Activated T-cell treated with anti-CD3 and anti-CD28 coated beads, Interleukin-2, amount 50 U/mL, for 72 hours (primary cell): ENCODE measurements around the gene MYBPC1. TPM values are rescaled to one million over a fixed set of nuclear protein-coding genes. Genes with fewer than 3 reads are reported as not detected.

Source experiments
- ATAC-seq, 2 donors: fragments of 150-1000 bp; cut with Tn5 transposase; replicated peaks in 1 of 2; 2 replicates each; pipeline ENCODE4 v1.10.0; 2021; ENCODE audit warnings: moderate library complexity in 2 of 2, mild to moderate bottlenecking in 1 of 2
- DNase-seq, 2 donors: peaks; one replicate each; pipeline ENCODE4 v3.0.0; 2021 to 2022; ENCODE audit warnings: mixed read lengths in 1 of 2
- H3K27ac Mint-ChIP-seq: one replicate; pipeline ENCODE4 v1.8.0; 2022; ENCODE audit warnings: mild to moderate bottlenecking, moderate library complexity, mixed read lengths
- H3K27me3 Mint-ChIP-seq: one replicate; pipeline ENCODE4 v1.8.0; 2022; ENCODE audit warnings: low read depth, mixed read lengths
- H3K36me3 Mint-ChIP-seq, 2 donors: one replicate each; pipeline ENCODE4 v1.8.0; 2022; ENCODE audit warnings: mixed read lengths in 2 of 2, mild to moderate bottlenecking in 1 of 2; ENCODE audit not compliant: insufficient read depth in 2 of 2
- H3K4me1 Mint-ChIP-seq: one replicate; pipeline ENCODE4 v1.8.0; 2022; ENCODE audit warnings: low read depth, mixed read lengths
- H3K4me3 Mint-ChIP-seq, 2 donors: one replicate each; pipeline ENCODE4 v1.8.0; 2022; ENCODE audit warnings: mild to moderate bottlenecking in 2 of 2, mixed read lengths in 2 of 2, moderate library complexity in 2 of 2
- H3K9me3 Mint-ChIP-seq, 2 donors: one replicate each; pipeline ENCODE4 v1.8.0; 2022; ENCODE audit warnings: mixed read lengths in 2 of 2
- total RNA-seq, 2 donors: library from RNA; stranded (reverse); gene quantifications; one replicate each; pipeline ENCODE4 v1.2.3, GENCODE V29; 2022

MYBPC1 gene
- total RNA-seq, 2 donors from 2014 or later = not detected

- DNase-seq (no peak), ATAC-seq (no peak)
- Mint-ChIP-seq H3K27ac (no peak overlapping the region), H3K27me3 (peaks cover 15% of the 10 kb centered on the region), H3K4me3 (no peak overlapping the region), H3K9me3 (no peaks in the 10 kb centered on the region), H3K36me3 (no peaks in the 10 kb centered on the region), H3K4me1 (no peaks in the 10 kb centered on the region)
Observed at GRCh38 chr12:101578417-101578816, 16.4 kb upstream of the MYBPC1 start.

DNA sequence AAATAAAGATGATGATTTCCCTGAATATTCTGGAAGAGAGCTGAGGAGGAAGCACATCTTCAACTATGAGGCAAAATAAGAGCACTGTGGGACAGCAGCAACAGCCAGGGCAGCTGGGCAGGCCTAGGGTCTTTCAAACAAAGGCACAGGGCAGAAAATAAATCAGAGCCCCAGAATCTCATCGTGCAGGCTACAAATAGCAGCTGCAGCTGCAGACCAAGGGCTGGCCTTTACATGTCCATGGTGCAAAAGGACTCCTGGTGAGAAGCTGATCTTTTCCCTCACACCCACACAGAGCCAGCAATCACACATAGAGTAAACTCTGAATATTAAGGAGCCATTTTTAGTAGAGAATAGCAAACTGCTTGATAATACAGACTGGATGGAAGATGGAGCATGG lies 13.6 kb upstream of the MYBPC1 start:
- H3K4me3 Mint-ChIP-seq = no peak overlapping the region
- no peak for ATAC-seq
- DNase-seq = no peak
- H3K4me1 Mint-ChIP-seq = no peaks in the 10 kb centered on the region
- H3K27ac Mint-ChIP-seq = no peak overlapping the region
- no peaks in the 10 kb centered on the region for H3K9me3 Mint-ChIP-seq
- H3K36me3 Mint-ChIP-seq = no peaks in the 10 kb centered on the region
- H3K27me3 Mint-ChIP-seq = peaks cover 15% of the 10 kb centered on the region

- H3K27me3 Mint-ChIP-seq = peaks cover 21% of the 10 kb centered on the region
- no peak overlapping the region for H3K4me3 Mint-ChIP-seq
- DNase-seq (no peak), ATAC-seq (no peak)
- H3K9me3 Mint-ChIP-seq = no peaks in the 10 kb centered on the region
- no peaks in the 10 kb centered on the region for H3K4me1 Mint-ChIP-seq
- H3K36me3 Mint-ChIP-seq = no peaks in the 10 kb centered on the region
- H3K27ac Mint-ChIP-seq = no peak overlapping the region
Observed at GRCh38 chr12:101582937-101583336, 11.8 kb upstream of the MYBPC1 start.

DNA sequence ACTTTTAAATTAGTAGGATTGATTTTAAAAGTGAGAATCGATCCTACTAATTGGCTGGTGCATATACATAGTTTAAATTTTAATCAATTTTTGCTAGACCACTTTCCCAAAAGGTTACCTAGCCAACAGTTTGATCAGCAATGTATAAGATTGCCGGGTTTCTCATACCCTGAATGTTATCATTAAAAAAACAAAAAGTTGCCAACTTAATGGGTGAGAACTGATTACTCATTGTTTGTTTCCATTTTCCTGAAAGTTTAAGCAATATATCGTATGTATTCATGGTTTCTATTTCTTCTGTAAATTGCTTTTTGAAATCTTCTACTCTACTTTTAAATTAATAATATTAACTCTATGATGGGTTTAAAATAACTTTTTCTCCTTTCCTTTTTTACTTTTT lies 4.4 kb upstream of the MYBPC1 start:
- Mint-ChIP-seq H3K36me3 (no peaks in the 10 kb centered on the region), H3K27ac (no peak overlapping the region), H3K9me3 (no peaks in the 10 kb centered on the region), H3K4me1 (no peaks in the 10 kb centered on the region), H3K4me3 (no peak overlapping the region), H3K27me3 (peaks cover 16% of the 10 kb centered on the region)
- DNase-seq = no peak
- no peak for ATAC-seq

DNA sequence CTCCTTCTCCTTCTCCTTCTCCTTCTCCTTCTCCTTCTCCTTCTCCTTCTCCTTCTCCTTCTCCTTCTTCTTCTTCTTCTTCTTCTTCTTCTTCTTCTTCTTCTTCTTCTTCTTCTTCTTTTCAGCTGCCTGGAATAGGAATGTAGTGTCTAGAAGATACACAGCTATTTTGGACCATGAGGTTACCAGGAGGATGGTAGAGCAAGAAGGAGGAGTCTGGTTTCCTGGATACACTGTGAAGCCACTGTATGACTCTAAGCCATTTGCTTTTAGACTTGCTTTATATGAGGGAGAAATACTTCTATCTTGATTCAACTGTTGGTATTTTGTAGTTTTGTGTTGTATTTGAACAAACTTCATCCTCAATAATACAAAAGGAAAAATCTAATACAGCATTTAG lies 3.0 kb upstream of the MYBPC1 start:
- Mint-ChIP-seq H3K4me3 (no peak overlapping the region), H3K36me3 (no peaks in the 10 kb centered on the region), H3K4me1 (no peaks in the 10 kb centered on the region), H3K9me3 (no peaks in the 10 kb centered on the region), H3K27ac (no peak overlapping the region), H3K27me3 (peaks cover 16% of the 10 kb centered on the region)
- no peak for DNase-seq
- ATAC-seq = no peak

GRCh38 chr12:101592448-101592847 lies 2.3 kb upstream of the MYBPC1 start:
- Mint-ChIP-seq H3K36me3 (no peaks in the 10 kb centered on the region), H3K27ac (no peak overlapping the region), H3K4me3 (no peak overlapping the region), H3K9me3 (no peaks in the 10 kb centered on the region), H3K27me3 (peaks cover 15% of the 10 kb centered on the region), H3K4me1 (no peaks in the 10 kb centered on the region)
- no peak for DNase-seq
- no peak for ATAC-seq

GRCh38 chr12:101592921-101593320 lies 1.9 kb upstream of the MYBPC1 start:
- no peak for ATAC-seq
- Mint-ChIP-seq H3K9me3 (no peaks in the 10 kb centered on the region), H3K36me3 (no peaks in the 10 kb centered on the region)

DNA sequence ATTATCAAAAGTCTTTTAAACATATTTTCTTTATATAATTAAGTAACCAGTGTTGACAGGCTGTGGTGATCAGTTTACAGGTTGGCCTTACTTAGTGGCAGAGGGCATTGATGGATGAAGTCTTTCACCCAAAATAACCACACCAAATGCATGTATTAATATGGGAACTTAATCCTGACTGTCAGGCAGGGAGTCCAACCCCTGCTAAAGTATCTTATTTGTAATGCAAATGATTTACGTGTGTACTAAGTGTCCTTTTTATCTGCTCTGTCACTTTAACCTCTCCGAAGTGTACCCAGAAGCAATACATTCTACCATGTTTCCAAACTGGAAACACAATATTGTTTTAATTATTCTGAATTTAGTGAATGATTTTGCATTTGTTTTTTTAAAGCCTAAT lies 1.4 kb downstream of the MYBPC1 start:
- no peak for DNase-seq
- no peak for ATAC-seq
- Mint-ChIP-seq H3K4me1 (no peaks in the 10 kb centered on the region), H3K36me3 (no peaks in the 10 kb centered on the region), H3K4me3 (no peak overlapping the region), H3K9me3 (no peaks in the 10 kb centered on the region), H3K27ac (no peak overlapping the region), H3K27me3 (peaks cover 16% of the 10 kb centered on the region)

More at GRCh38 chr12:101592921-101593320, 1.9 kb upstream of the MYBPC1 start:
- DNase-seq = no peak
- Mint-ChIP-seq H3K4me3 (no peak overlapping the region), H3K27ac (no peak overlapping the region), H3K4me1 (no peaks in the 10 kb centered on the region), H3K27me3 (peaks cover 10% of the 10 kb centered on the region)

- Mint-ChIP-seq H3K9me3 (no peaks in the 10 kb centered on the region), H3K36me3 (no peaks in the 10 kb centered on the region), H3K27me3 (peaks cover 17% of the 10 kb centered on the region), H3K4me1 (no peaks in the 10 kb centered on the region), H3K4me3 (no peak overlapping the region), H3K27ac (no peak overlapping the region)
- DNase-seq (no peak), ATAC-seq (no peak)
Observed at GRCh38 chr12:101597164-101597563, 2.4 kb downstream of the MYBPC1 start.

- Mint-ChIP-seq H3K27ac (no peak overlapping the region), H3K9me3 (no peaks in the 10 kb centered on the region)
- ATAC-seq = no peak
Observed at GRCh38 chr12:101598483-101598882, 3.7 kb downstream of the MYBPC1 start.

DNA sequence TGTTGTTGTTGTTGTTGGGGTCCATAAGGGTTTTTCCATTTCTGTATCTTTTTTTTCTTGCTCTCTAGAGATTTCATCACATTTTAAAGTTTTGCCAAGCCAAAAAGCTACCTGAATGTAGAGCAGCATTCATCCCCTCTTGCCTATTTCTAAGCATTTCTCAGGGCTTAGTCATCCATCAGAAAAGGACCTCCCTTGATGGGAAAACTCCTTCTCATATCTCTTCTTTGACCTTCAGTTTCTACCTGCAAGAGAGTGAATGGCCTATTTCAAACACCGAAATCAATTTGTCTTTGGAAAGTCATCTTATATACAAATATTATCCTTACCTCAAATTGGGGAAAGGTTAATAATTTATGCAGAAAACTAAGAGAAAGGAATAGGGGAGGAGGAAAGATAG lies 4.5 kb downstream of the MYBPC1 start:
- peaks cover 8% of the 10 kb centered on the region for H3K4me1 Mint-ChIP-seq
- peaks cover 17% of the 10 kb centered on the region for H3K27me3 Mint-ChIP-seq
- no peaks in the 10 kb centered on the region for H3K9me3 Mint-ChIP-seq
- no peak for ATAC-seq
- H3K27ac Mint-ChIP-seq = no peak overlapping the region
- no peaks in the 10 kb centered on the region for H3K36me3 Mint-ChIP-seq
- no peak for DNase-seq
- H3K4me3 Mint-ChIP-seq = no peak overlapping the region

More at GRCh38 chr12:101598483-101598882, 3.7 kb downstream of the MYBPC1 start:
- peaks cover under 1% of the 10 kb centered on the region for H3K4me1 Mint-ChIP-seq
- no peak overlapping the region for H3K4me3 Mint-ChIP-seq
- H3K36me3 Mint-ChIP-seq = no peaks in the 10 kb centered on the region
- DNase-seq = no peak
- peaks cover 17% of the 10 kb centered on the region for H3K27me3 Mint-ChIP-seq

- H3K27ac Mint-ChIP-seq = no peak overlapping the region
- peaks cover 8% of the 10 kb centered on the region for H3K4me1 Mint-ChIP-seq
- peaks cover 11% of the 10 kb centered on the region for H3K27me3 Mint-ChIP-seq
- no peak overlapping the region for H3K4me3 Mint-ChIP-seq
- ATAC-seq = no peak
- no peaks in the 10 kb centered on the region for H3K36me3 Mint-ChIP-seq
- no peaks in the 10 kb centered on the region for H3K9me3 Mint-ChIP-seq
- DNase-seq = no peak
Observed at GRCh38 chr12:101599771-101600484, 5.2 kb downstream of the MYBPC1 start.

GRCh38 chr12:101604132-101604531 lies 9.4 kb downstream of the MYBPC1 start:
- H3K4me1 Mint-ChIP-seq = peaks cover 8% of the 10 kb centered on the region
- peaks cover 10% of the 10 kb centered on the region for H3K27me3 Mint-ChIP-seq

GRCh38 chr12:101607894-101608293 lies 13.1 kb downstream of the MYBPC1 start:
- Mint-ChIP-seq H3K4me3 (no peak overlapping the region), H3K9me3 (no peaks in the 10 kb centered on the region), H3K27me3 (no peaks in the 10 kb centered on the region), H3K36me3 (no peaks in the 10 kb centered on the region), H3K4me1 (peaks cover 8% of the 10 kb centered on the region), H3K27ac (no peak overlapping the region)
- ATAC-seq (no peak), DNase-seq (no peak)

More at GRCh38 chr12:101604132-101604531, 9.4 kb downstream of the MYBPC1 start:
- H3K27ac Mint-ChIP-seq = no peak overlapping the region
- no peaks in the 10 kb centered on the region for H3K36me3 Mint-ChIP-seq
- no peak for DNase-seq
- no peaks in the 10 kb centered on the region for H3K9me3 Mint-ChIP-seq
- no peak for ATAC-seq
- no peak overlapping the region for H3K4me3 Mint-ChIP-seq
